NK-92 (cell line): Measurements from ENCODE around the gene TKT.

Experiments
- DNase-seq: peaks from one replicate; lab custom pipeline; 2025; ENCODE audit not compliant: unreplicated experiment; lab: John Stamatoyannopoulos, UW

TKT gene

GRCh38 chr3:53240989-53241972 is 14.5 kb downstream of the TKT start:
- DNase-seq, result no peak

- no peak for DNase-seq
These were observed 16.0 kb downstream of the TKT start for GRCh38 chr3:53239800-53240199.

- no peak for DNase-seq
These were observed 16.9 kb downstream of the TKT start for GRCh38 chr3:53238886-53239285.

- no peak for DNase-seq
These were observed 17.6 kb downstream of the TKT start for GRCh38 chr3:53238051-53238850.

GRCh38 chr3:53236112-53236841 is 19.5 kb downstream of the TKT start:
- DNase-seq, result no peak

- no peak for DNase-seq
These were observed 20.3 kb downstream of the TKT start for GRCh38 chr3:53235545-53235944.

- no peak for DNase-seq
These were observed 21.0 kb downstream of the TKT start for GRCh38 chr3:53234841-53235232.

- DNase-seq, result no peak
These were observed 21.5 kb downstream of the TKT start for GRCh38 chr3:53234130-53234840.

- no peak for DNase-seq
These were observed 23.0 kb downstream of the TKT start for GRCh38 chr3:53232641-53233377.

GRCh38 chr3:53231532-53232511 is 24.0 kb downstream of the TKT start:
- no peak for DNase-seq

- DNase-seq, result no peak
These were observed 25.0 kb downstream of the TKT start for GRCh38 chr3:53230789-53231188.

GRCh38 chr3:53230041-53230621 is 25.7 kb downstream of the TKT start:
- DNase-seq, result no peak

GRCh38 chr3:53229606-53230005 is 26.2 kb downstream of the TKT start:
- no peak for DNase-seq

GRCh38 chr3:53229171-53229570 is 26.7 kb downstream of the TKT start:
- DNase-seq, result no peak

GRCh38 chr3:53227993-53228885 is 27.6 kb downstream of the TKT start:
- no peak for DNase-seq

GRCh38 chr3:53226841-53227407 is 28.9 kb downstream of the TKT start:
- no peak for DNase-seq
